Tibial artery (tissue), 4 donors: ENCODE measurements around the gene DNAJB5.

Experiments
- DNase-seq, 2 donors: peaks; one replicate each; pipeline ENCODE4 v3.0.0-alpha.2; 2019
- H3K27ac ChIP-seq, 2 donors: fragments of 200-600 bp; sonication (generic) in 1 of 2; 1 replicate in 1 of 2; 2 replicates in 1 of 2; pipeline ENCODE4 v1.5.1; 2018 to 2019; ENCODE audit warnings: mild to moderate bottlenecking in 1 of 2
- H3K27me3 ChIP-seq, 2 donors: fragments of 200-600 bp; sonication (generic) in 1 of 2; one replicate each; pipeline versions ENCODE4 v1.5.1 to v1.6.0; 2016 to 2019
- H3K36me3 ChIP-seq, 3 donors: fragments of 200-600 bp; sonication (generic) in 2 of 3; one replicate each; pipeline ENCODE4 v1.5.1; 2016 to 2019; ENCODE audit warnings: mild to moderate bottlenecking in 2 of 3
- H3K4me1 ChIP-seq, 4 donors: fragments of 200-600 bp; sonication (generic) in 2 of 4; 1 replicate in 3 of 4; 2 replicates in 1 of 4; pipeline ENCODE4 v1.5.1; 2016 to 2019
- H3K4me3 ChIP-seq, 2 donors: fragments of 200-600 bp; sonication (generic) in 1 of 2; 1 replicate in 1 of 2; 2 replicates in 1 of 2; pipeline ENCODE4 v1.5.1; 2018 to 2019; ENCODE audit warnings: mild to moderate bottlenecking in 2 of 2
- H3K9me3 ChIP-seq, 3 donors: fragments of 200-600 bp; sonication (generic) in 1 of 3; one replicate each; pipeline ENCODE4 v1.5.1; 2016 to 2019
- CTCF ChIP-seq, 2 experiments: fragments of 200-600 bp in 1 of 2; fragments of 450-650 bp in 1 of 2; IDR thresholded peaks; one replicate each; pipeline ENCODE4 v1.5.1; 2017 to 2019; ENCODE audit warnings: antibody characterized with exemption in 2 of 2, mild to moderate bottlenecking in 1 of 2, moderate library complexity in 1 of 2
- intact Hi-C: fragments of 100-400 bp; cut with DNase I; formaldehyde crosslinking; loops from one replicate; pipeline ENCODE4 v1.15.0; 2023; ENCODE audit warnings: low total_unique reads

The DNAJB5 gene

GRCh38 chr9:34957492-34958410, 31.8 kb upstream of the DNAJB5 start, which contains the start of gene PHF24:
PHF24 (plus strand) TSS chr9:34958285; CDS start chr9:34971299, 13,014 bp downstream.
- Histone ChIP-seq H3K4me3 (peak within 1 kb of the TSS; percentile 32 to 55), H3K27ac (no peak within 1 kb of the TSS), H3K36me3 (no peaks in the 10 kb centered on the region), H3K9me3 (no peaks in the 10 kb centered on the region), H3K4me1 (peaks cover 0 to 15% (median 9%) of the 10 kb centered on the region in 4 donors), H3K27me3 (peaks cover 9 to 42% of the 10 kb centered on the region in 2 donors)
- DNase-seq = no peak
- intact Hi-C loops = no loop called here
- TF ChIP-seq CTCF (IDR thresholded peaks at IDR 0.05) = no peak

GRCh38 chr9:34958411-34958982, 31.0 kb upstream of the DNAJB5 start:
- DNase-seq = no peak
- H3K27ac ChIP-seq = no peak overlapping the region
- H3K4me1 ChIP-seq = peaks cover 0 to 15% (median 9%) of the 10 kb centered on the region in 4 donors
- H3K4me3 ChIP-seq = peak overlapping the region; percentile 32 to 55
- peaks cover 9 to 44% of the 10 kb centered on the region in 2 donors for H3K27me3 ChIP-seq
- intact Hi-C loops = no loop called here
- no peaks in the 10 kb centered on the region for H3K9me3 ChIP-seq
- H3K36me3 ChIP-seq = no peaks in the 10 kb centered on the region
- TF ChIP-seq CTCF (IDR thresholded peaks at IDR 0.05) = no peak

- intact Hi-C loops = no loop called here
- H3K27me3 ChIP-seq = peaks cover 9 to 52% of the 10 kb centered on the region in 2 donors
- no peak overlapping the region for H3K4me3 ChIP-seq
- H3K36me3 ChIP-seq = no peaks in the 10 kb centered on the region
- DNase-seq = no peak
- H3K4me1 ChIP-seq = peaks cover 0 to 15% (median 9%) of the 10 kb centered on the region in 4 donors
- no peak overlapping the region for H3K27ac ChIP-seq
- H3K9me3 ChIP-seq = no peaks in the 10 kb centered on the region
- no peak for TF ChIP-seq CTCF (IDR thresholded peaks at IDR 0.05)
Measured at GRCh38 chr9:34959461-34959860, 30.1 kb upstream of the DNAJB5 start.

GRCh38 chr9:34961574-34962490, 27.7 kb upstream of the DNAJB5 start:
- TF ChIP-seq CTCF (IDR thresholded peaks at IDR 0.05) = no peak
- Histone ChIP-seq H3K27me3 (peaks cover 9 to 62% of the 10 kb centered on the region in 2 donors), H3K36me3 (no peaks in the 10 kb centered on the region), H3K9me3 (no peaks in the 10 kb centered on the region), H3K4me1 (peaks cover 0 to 15% (median 9%) of the 10 kb centered on the region in 4 donors), H3K27ac (no peak overlapping the region), H3K4me3 (no peak overlapping the region)
- intact Hi-C loops = no loop called here
- no peak for DNase-seq

GRCh38 chr9:34962546-34962945, 27.0 kb upstream of the DNAJB5 start:
- no peaks in the 10 kb centered on the region for H3K36me3 ChIP-seq
- H3K27me3 ChIP-seq = peaks cover 9 to 57% of the 10 kb centered on the region in 2 donors
- intact Hi-C loops = no loop called here

More at GRCh38 chr9:34962546-34962945, 27.0 kb upstream of the DNAJB5 start:
- Histone ChIP-seq H3K4me3 (no peak overlapping the region), H3K4me1 (peaks cover 0 to 12% (median 7%) of the 10 kb centered on the region in 4 donors), H3K27ac (no peak overlapping the region), H3K9me3 (no peaks in the 10 kb centered on the region)
- DNase-seq = no peak
- TF ChIP-seq CTCF (IDR thresholded peaks at IDR 0.05) = no peak
